Stimulated activated CD8-positive, alpha-beta memory T cell treated with anti-CD3 and anti-CD28 coated beads, Interleukin-7, amount 100 ng/mL, for 4 hours (primary cell): ENCODE results near the gene DOCK2.
"Not testable (repeated sequence)": the region's sequence is repeated elsewhere in the genome, so short reads cannot be mapped to it uniquely, and the experiment has no call there.

Source experiments
- DNase-seq, 2 donors: peaks; one replicate each; pipeline ENCODE4 v3.0.0-alpha.2; 2020; ENCODE audit warnings: low read depth in 2 of 2

DOCK2 gene

GRCh38 chr5:170092455-170093101 lies 455.5 kb downstream of the DOCK2 start:
- DNase-seq: no peak

DNA sequence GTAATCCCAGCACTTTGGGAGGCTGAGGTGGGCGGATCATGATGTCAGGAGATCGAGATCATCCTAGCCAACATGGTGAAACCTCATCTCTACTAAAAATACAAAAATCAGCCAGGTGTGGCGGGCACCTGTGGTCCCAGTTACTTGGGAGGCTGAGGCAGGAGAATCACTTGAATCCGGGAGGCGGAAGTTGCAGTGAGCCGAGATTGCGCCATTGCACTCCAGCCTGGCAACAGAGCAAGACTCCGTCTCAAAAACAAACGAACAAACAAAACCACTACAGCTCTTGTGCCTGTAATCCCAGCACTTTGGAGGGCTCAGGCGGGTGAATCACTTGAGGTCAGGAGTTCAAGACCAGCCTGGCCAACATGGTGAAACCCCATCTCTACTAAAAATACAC lies 457.3 kb downstream of the DOCK2 start:
- not testable (repeated sequence) for DNase-seq

- no peak for DNase-seq
Observed at GRCh38 chr5:170095646-170096045, 458.6 kb downstream of the DOCK2 start.

DNA sequence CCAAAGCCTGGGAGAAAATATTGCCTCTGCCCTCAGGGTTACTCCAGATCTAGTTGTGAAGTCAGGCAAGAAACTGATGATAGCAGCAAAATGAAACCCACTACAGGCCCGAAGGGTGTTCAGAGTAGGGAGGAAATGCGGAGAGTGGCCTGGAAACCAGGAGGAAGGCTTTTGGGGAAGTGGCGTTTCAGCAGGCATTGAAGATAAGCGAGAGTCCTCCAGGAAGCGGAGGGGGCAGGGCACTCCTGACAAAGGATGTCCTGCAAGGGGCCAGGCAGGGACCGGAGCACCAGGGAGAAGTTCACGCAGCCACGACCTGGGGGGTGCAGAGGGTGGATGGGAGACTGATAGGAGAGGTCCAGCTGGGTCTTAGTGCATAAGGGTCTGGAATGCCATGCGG lies 460.9 kb downstream of the DOCK2 start:
- DNase-seq: no peak

GRCh38 chr5:170100066-170100943 lies 463.2 kb downstream of the DOCK2 start:
- DNase-seq: peak; percentile 35

- DNase-seq: no peak
Observed at GRCh38 chr5:170103447-170103846, 466.4 kb downstream of the DOCK2 start.

DNA sequence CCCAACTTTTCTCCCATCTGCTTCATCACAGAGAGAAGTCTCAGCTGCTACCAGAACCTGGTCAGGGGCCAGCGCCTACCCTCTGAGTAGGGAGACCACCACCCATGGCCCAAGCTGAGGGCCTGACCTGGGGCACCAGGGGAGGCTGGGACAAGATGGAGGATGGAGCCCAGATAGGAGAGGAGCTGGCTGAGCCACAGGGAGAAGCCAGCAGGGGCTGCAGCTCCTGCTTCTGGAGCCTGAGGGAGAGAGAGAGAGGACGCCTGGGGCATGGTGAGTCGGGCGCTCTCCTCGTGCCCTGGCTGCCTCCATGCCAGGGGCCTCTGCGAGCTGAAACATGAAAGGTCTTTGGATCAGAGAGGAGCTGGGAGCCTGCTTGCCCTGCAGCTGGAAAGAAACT lies 467.2 kb downstream of the DOCK2 start:
- no peak for DNase-seq

GRCh38 chr5:170104710-170105109 lies 467.6 kb downstream of the DOCK2 start:
- no peak for DNase-seq

GRCh38 chr5:170105642-170106611 lies 468.9 kb downstream of the DOCK2 start, which contains the start of gene FOXI1:
TSS of gene FOXI1 (plus strand) at chr5:170105897. CDS start at chr5:170105958, 61 bp downstream.
- no peak for DNase-seq

GRCh38 chr5:170107674-170108073 lies 470.6 kb downstream of the DOCK2 start:
- no peak for DNase-seq

DNA sequence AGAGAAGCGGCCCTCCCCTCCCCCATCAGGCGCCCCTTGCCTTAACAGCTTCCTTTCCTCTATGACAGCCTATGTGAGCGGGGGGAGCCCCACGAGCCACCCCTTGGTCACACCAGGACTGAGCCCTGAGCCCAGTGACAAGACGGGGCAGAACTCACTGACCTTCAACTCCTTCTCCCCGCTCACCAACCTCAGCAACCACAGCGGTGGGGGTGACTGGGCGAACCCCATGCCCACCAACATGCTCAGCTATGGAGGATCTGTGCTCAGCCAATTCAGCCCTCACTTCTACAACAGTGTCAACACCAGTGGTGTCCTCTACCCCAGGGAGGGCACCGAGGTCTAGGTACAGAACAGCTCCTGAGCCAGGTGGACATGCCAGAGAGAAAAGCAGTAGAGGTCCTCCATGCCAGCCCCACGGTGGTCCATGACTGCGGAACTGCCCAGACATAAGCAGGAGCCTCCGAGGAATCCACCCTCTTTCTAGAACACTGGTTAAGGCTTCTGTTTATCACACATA lies 471.3 kb downstream of the DOCK2 start:
- DNase-seq: no peak

DNA sequence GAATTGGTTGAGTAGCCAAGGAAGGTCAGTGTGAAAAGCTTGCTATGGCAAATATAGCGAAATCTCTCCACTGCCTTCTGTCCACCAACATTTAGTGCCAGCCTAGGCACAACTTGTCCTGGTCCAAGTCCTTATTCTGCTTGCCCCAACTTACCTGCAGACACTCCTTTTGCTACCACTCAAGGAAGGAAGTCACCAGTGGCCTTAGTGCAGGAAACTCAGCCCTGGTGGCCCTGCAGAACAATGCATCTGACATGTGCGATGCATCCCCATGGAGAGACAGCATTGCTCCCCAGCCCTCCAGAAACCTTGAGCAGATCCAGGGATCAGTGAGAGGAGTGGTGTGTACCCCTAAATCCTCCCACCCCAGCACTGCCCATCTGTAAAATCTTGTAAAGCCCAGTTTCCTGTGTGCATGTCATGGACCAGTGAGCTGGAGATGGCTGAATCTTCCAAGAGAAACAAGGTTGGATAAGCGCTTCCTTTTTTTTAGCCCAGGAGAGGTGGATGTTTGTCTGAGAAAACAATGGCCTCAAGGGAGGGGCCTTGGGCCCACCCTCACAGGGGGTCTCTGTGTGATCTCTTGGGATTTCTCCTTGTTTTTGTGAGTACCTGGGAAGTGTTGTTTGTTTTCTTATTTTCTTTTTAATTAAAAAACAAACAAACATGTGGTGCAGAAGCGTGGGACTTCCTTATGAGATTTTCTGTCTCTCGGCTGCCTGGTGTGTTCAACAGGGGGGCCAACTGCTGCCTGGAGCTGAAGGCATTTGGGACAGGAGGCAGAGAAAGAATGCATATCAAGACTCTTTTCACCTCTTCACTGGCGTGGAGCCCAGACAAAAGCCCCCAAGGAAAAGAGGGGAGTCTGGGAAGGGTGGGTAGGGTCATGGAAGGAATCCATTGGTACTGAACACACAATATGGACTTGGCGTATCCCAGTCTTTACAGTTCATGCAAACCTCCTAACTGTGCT lies 472.3 kb downstream of the DOCK2 start:
- DNase-seq: no peak

DNA sequence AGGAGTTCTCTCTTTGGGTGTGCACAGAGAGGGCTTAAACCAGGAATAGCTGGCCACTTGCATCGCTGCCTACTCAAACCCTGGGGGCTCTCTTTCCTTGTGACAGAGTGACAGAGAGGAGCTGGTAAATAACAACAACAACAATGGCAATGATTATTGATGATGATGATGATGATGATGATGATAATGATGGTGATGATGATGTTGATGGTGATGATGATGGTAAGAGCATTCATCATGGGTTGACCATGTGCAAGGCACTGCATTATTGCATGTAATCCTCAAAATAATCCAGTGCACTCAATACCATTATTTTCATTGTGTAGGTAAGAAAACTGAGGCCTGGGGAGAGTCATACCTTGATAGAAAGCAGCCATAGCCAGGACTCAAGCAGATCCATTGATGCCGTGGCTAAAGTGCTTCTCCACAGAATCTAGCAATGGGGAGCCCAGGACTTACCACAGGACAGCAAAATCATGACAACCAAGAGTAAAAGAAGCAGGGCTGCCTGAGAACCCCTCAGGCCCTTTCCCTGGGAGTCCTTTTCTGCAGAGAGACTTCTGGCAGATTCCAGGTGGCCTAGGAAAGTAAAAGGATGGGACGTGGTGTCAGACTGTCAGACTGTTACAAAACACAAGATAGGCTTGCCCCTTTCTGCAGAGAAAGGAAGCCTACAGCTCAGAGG lies 473.5 kb downstream of the DOCK2 start:
- DNase-seq: no peak

GRCh38 chr5:170111088-170111785 lies 474.2 kb downstream of the DOCK2 start:
- DNase-seq: no peak

DNA sequence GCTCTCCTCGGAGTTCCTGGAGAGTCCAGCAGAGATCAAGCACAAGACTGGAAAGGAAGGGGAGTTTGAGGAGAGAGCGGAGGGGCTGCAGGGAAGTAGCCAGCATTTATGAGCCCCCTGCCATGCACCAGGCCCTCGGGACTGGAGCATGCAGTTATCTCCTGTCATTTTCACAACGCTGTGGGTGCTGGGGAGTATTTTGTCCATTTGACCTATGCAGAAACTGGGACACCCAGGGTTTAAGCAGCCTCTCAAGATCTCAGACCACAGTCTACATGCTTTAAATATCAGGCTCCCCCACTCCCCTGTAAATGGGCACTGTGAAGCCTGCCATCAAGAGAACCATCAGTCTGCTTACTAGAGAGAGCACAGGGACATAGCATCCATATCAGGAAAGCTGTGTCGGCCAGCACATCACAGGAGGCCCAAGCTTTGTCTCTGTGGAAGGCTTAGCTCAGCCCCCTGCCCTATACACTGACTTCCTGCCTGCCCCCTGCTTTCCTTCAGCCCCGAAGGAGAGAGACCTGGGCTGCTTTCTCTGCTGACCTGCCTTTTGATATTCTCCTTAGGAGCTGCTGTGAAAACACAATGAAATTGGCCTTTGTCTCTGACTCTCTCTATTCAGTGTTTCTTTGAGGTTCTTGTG lies 475.9 kb downstream of the DOCK2 start:
- no peak for DNase-seq

DNA sequence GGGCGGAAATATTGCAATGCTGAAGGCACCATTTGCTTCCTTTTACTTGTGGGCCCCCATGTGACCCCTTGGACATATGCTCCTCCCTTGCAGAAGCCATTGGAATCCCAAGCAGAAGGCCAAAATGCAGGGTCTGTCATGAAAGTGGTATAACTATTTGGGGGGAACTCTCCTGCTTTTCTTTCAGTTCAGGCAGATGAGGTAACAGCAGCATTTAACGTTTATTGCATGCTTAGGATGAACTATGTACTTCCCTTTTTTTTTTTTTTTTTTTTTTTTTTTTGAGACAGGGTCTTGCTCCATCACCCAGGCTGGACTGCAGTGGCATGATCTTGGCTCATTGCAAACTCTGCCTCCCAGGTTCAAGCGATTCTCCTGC lies 476.4 kb downstream of the DOCK2 start:
- no peak for DNase-seq

- DNase-seq: no peak
Observed at GRCh38 chr5:170114271-170114670, 477.2 kb downstream of the DOCK2 start.

DNA sequence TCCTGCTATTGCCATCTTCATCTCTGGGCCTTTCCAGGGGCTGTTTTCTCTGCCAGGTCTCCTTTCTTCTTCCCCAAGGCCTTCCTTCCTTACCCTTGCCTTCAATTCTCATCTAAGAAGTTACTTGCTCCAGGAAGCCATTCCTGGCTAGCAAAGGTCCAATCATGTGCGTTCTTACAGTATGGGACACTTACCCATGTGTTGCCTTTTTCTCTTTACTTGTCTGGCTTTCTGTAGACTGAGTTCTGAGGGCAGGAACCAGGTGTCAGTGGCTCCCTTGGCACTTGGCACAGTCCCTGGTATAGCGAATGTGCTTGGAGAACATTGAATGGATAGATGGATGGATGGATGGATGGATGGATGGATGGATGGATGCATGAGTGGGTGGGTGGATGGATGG lies 478.9 kb downstream of the DOCK2 start:
- DNase-seq: no peak

DNA sequence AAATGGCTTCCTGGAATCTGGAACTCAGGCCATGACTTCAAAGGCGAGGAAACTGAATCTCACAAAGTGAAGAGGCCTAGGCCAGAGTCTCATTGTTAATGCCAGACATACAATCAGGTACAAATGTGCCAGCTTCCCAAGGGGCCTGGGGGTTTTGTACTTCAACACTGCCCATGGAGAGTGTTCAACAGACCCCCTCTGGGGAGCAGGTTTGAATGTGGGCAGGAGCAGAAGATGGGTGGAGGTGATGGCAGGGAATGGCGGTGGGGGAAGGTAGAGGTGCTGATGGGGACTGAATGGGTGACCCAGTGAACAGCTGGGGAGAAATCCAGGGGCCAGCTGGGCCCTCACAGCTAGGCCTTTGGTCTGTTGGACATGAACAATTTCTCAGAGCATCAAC lies 480.7 kb downstream of the DOCK2 start:
- no peak for DNase-seq
